IMR-90 (cell line): ENCODE data around the gene PITX3. TPM values are rescaled to one million over a fixed set of nuclear protein-coding genes. Genes with fewer than 3 reads are reported as not detected.

Experiments used
- ATAC-seq: fragments of 200-7000 bp; cut with Tn5 transposase; 2 replicates; pipeline ENCODE4 v1.9.1; 2020; ENCODE audit warnings: low read depth, mild to moderate bottlenecking, moderate library complexity
- BruUV-seq: library from RNA; stranded (reverse); fragments of 400-500 nt; replicated peaks from 2 replicates; lab custom pipeline; 2021; lab: Mats Ljungman, UMichigan
- CTCF ChIA-PET: fragments of 300-600 bp; formaldehyde crosslinking; extraction: SDS; loops from one replicate; lab custom pipeline; 2021; ENCODE audit warnings: antibody characterized with exemption; lab: Yijun Ruan, JAX
- POLR2A ChIA-PET: fragments of 300-600 bp; sonication (Branson Sonifier 250); formaldehyde crosslinking; loops from one replicate; lab custom pipeline; 2022; ENCODE audit warnings: antibody characterized with exemption; ENCODE audit not compliant: unreplicated experiment; lab: Charles Lee
- DNase-seq: peaks from one replicate; pipeline ENCODE4 v3.0.0; 2013
- H2AFZ ChIP-seq: replicated peaks from 2 replicates; pipeline ENCODE3; 2013; ENCODE audit warnings: low read length, mild to moderate bottlenecking; ENCODE audit not compliant: poor library complexity
- H2AK5ac ChIP-seq: 2 replicates; pipeline ENCODE4 v1.6.1; 2013; ENCODE audit warnings: low read depth, low read length, inconsistent platforms
- H2AK9ac ChIP-seq: replicated peaks from 2 replicates; pipeline ENCODE3; 2013; ENCODE audit warnings: mild to moderate bottlenecking, low read depth, low read length, moderate library complexity; ENCODE audit not compliant: poor library complexity
- H2BK120ac ChIP-seq: 2 replicates; pipeline ENCODE4 v1.6.1; 2013; ENCODE audit warnings: low read depth, low read length, inconsistent platforms
- H2BK15ac ChIP-seq: 3 replicates; pipeline ENCODE4 v1.6.1; 2013; ENCODE audit warnings: low read depth, low read length, inconsistent platforms
- H2BK20ac ChIP-seq: 2 replicates; pipeline ENCODE4 v1.6.1; 2013; ENCODE audit warnings: low read depth, mild to moderate bottlenecking, inconsistent platforms, low read length, moderate library complexity
- H2BK5ac ChIP-seq: 2 replicates; pipeline ENCODE4 v1.6.1; 2013; ENCODE audit warnings: mild to moderate bottlenecking, low read depth, low read length, inconsistent platforms; ENCODE audit not compliant: poor library complexity, severe bottlenecking
- H3K14ac ChIP-seq: replicated peaks from 2 replicates; pipeline ENCODE4 v1.6.1; 2013; ENCODE audit warnings: low read depth, low read length, inconsistent platforms
- H3K18ac ChIP-seq: 2 replicates; pipeline ENCODE4 v1.6.1; 2013; ENCODE audit warnings: low read depth, low read length, control low read depth
- H3K23ac ChIP-seq: 2 replicates; pipeline ENCODE4 v1.6.1; 2013; ENCODE audit warnings: low read depth, low read length, inconsistent platforms
- H3K27ac ChIP-seq: 2 replicates; pipeline ENCODE4 v1.5.1; 2013; ENCODE audit warnings: mild to moderate bottlenecking, control low read depth, low read length; ENCODE audit not compliant: insufficient read depth
- H3K27me3 ChIP-seq: 2 replicates; pipeline ENCODE4 v1.6.1; 2013; ENCODE audit warnings: low read length; ENCODE audit not compliant: control insufficient read depth, insufficient read depth
- H3K36me3 ChIP-seq: 2 replicates; pipeline ENCODE4 v1.6.1; 2013; ENCODE audit warnings: low read length, mixed read lengths; ENCODE audit not compliant: control insufficient read depth, insufficient read depth
- H3K4ac ChIP-seq: 2 replicates; pipeline ENCODE4 v1.6.1; 2013; ENCODE audit warnings: low read depth, low read length, inconsistent platforms
- H3K4me1 ChIP-seq: 2 replicates; pipeline ENCODE4 v1.6.1; 2013; ENCODE audit warnings: low read length, mixed read lengths; ENCODE audit not compliant: control insufficient read depth, insufficient read depth
- H3K4me2 ChIP-seq: 2 replicates; pipeline ENCODE4 v1.6.1; 2013; ENCODE audit warnings: low read depth, mild to moderate bottlenecking, control low read depth, low read length, moderate library complexity
- H3K4me3 ChIP-seq: 2 replicates; pipeline ENCODE4 v1.5.1; 2013; ENCODE audit warnings: low read depth, mild to moderate bottlenecking, control low read depth, low read length, moderate library complexity; ENCODE audit not compliant: insufficient read depth
- H3K56ac ChIP-seq: 2 replicates; pipeline ENCODE4 v1.6.1; 2013; ENCODE audit warnings: low read length, inconsistent platforms; ENCODE audit not compliant: insufficient read depth; ENCODE audit errors: extremely low read depth
- H3K79me1 ChIP-seq, 2 experiments: 2 replicates each; pipeline ENCODE4 v1.6.1; 2013; ENCODE audit warnings: low read length in 2 of 2, inconsistent platforms in 1 of 2, low read depth in 1 of 2
- H3K9ac ChIP-seq: 2 replicates; pipeline ENCODE4 v1.6.1; 2013; ENCODE audit warnings: low read depth, low read length, control low read depth
- H3K9me1 ChIP-seq: 2 replicates; pipeline ENCODE4 v1.6.1; 2013; ENCODE audit warnings: low read length, inconsistent platforms; ENCODE audit not compliant: insufficient read depth
- H3K9me3 ChIP-seq: 2 replicates; pipeline ENCODE4 v1.6.1; 2013; ENCODE audit warnings: low read length; ENCODE audit not compliant: control insufficient read depth, insufficient read depth
- H4K20me1 ChIP-seq: 2 replicates; pipeline ENCODE4 v1.6.1; 2013; ENCODE audit warnings: low read length, inconsistent platforms; ENCODE audit not compliant: insufficient read depth
- H4K5ac ChIP-seq: 2 replicates; pipeline ENCODE4 v1.6.1; 2013; ENCODE audit warnings: mild to moderate bottlenecking, low read depth, low read length, control low read depth
- H4K8ac ChIP-seq, 2 experiments: 2 replicates each; pipeline ENCODE4 v1.6.1; 2013; ENCODE audit warnings: low read depth in 2 of 2, low read length in 2 of 2, control low read depth in 1 of 2, inconsistent platforms in 1 of 2
- H4K91ac ChIP-seq: 2 replicates; pipeline ENCODE4 v1.6.1; 2013; ENCODE audit warnings: low read depth, low read length, inconsistent platforms; ENCODE audit not compliant: insufficient read depth
- BHLHE40 ChIP-seq: fragments of 150-350 bp; IDR thresholded peaks from 2 replicates; pipeline ENCODE4 v1.6.1; 2016; ENCODE audit warnings: mild to moderate bottlenecking, low read depth, low read length
- CEBPB ChIP-seq: IDR thresholded peaks from 2 replicates; pipeline ENCODE4 v1.6.1; 2012; ENCODE audit warnings: low read depth, low read length, improper control_type of control experiment
- CHD1 ChIP-seq: IDR thresholded peaks from 2 replicates; pipeline ENCODE4 v1.6.1; 2012; ENCODE audit warnings: low read depth, low read length, improper control_type of control experiment
- CTCF ChIP-seq: conservative IDR thresholded peaks from 2 replicates; pipeline ENCODE4 v1.5.1; 2012; ENCODE audit warnings: mild to moderate bottlenecking, low read depth, low read length, improper control_type of control experiment
- ELK1 ChIP-seq: fragments of 150-350 bp; IDR thresholded peaks from 2 replicates; pipeline ENCODE4 v1.6.1; 2016; ENCODE audit warnings: low read depth, mild to moderate bottlenecking, low read length, moderate library complexity, borderline replicate concordance
- FOS ChIP-seq: fragments of 150-350 bp; IDR thresholded peaks from 2 replicates; pipeline ENCODE4 v1.6.1; 2016; ENCODE audit warnings: low read depth, low read length
- MAFK ChIP-seq: IDR thresholded peaks from 2 replicates; pipeline ENCODE4 v1.6.1; 2012; ENCODE audit warnings: low read depth, low read length, improper control_type of control experiment
- MAZ ChIP-seq: IDR thresholded peaks from 2 replicates; pipeline ENCODE4 v1.6.1; 2012; ENCODE audit warnings: low read depth, mild to moderate bottlenecking, low read length, improper control_type of control experiment, moderate library complexity, borderline replicate concordance
- MXI1 ChIP-seq: IDR thresholded peaks from 2 replicates; pipeline ENCODE4 v1.6.1; 2012; ENCODE audit warnings: low read depth, mild to moderate bottlenecking, low read length, moderate library complexity, borderline replicate concordance
- NFE2L2 ChIP-seq: fragments of 150-350 bp; IDR thresholded peaks from 2 replicates; pipeline ENCODE4 v1.6.1; 2016; ENCODE audit warnings: low read depth, mild to moderate bottlenecking, low read length
- POLR2A ChIP-seq: IDR thresholded peaks from 2 replicates; pipeline ENCODE4 v1.6.1; 2012; ENCODE audit warnings: mild to moderate bottlenecking, low read depth, low read length
- RAD21 ChIP-seq: IDR thresholded peaks from 2 replicates; pipeline ENCODE4 v1.6.1; 2012; ENCODE audit warnings: low read length, improper control_type of control experiment
- RCOR1 ChIP-seq: IDR thresholded peaks from 2 replicates; pipeline ENCODE4 v1.6.1; 2012; ENCODE audit warnings: mild to moderate bottlenecking, low read length, improper control_type of control experiment; ENCODE audit not compliant: insufficient replicate concordance
- RFX5 ChIP-seq: IDR thresholded peaks from 2 replicates; pipeline ENCODE4 v1.8.0; 2012; ENCODE audit warnings: low read depth, mild to moderate bottlenecking, low read length, moderate library complexity
- SMC3 ChIP-seq: fragments of 150-350 bp; IDR thresholded peaks from 2 replicates; pipeline ENCODE4 v1.6.1; 2016; ENCODE audit warnings: low read depth, mild to moderate bottlenecking, antibody characterized with exemption, low read length, moderate library complexity
- USF2 ChIP-seq: fragments of 150-350 bp; IDR thresholded peaks from 2 replicates; pipeline ENCODE4 v1.6.1; 2017; ENCODE audit warnings: mild to moderate bottlenecking, antibody characterized with exemption, low read length, low read depth
- WGBS, 2 experiments: methylation state at CpG; one replicate each; pipeline versions ENCODE4 v1.1.5 to v1.1.7; 2013; ENCODE audit warnings: missing lambda C conversion rate in 2 of 2; ENCODE audit not compliant: insufficient read length in 1 of 2; ENCODE audit errors: extremely low coverage in 2 of 2; 5-methylcytosine and 5-hydroxymethylcytosine counted together
- dilution Hi-C: fragments of 300-500 bp; cut with HindIII; formaldehyde crosslinking; loops from one replicate; pipeline ENCODE4 v1.14.3; 2018; ENCODE audit warnings: low sequenced_read_pairs; ENCODE audit not compliant: unreplicated experiment
- in situ Hi-C: fragments of 300-500 bp; cut with MboI; formaldehyde crosslinking; loops from 3 replicates; pipeline ENCODE4 v1.14.3; 2019; ENCODE audit warnings: low sequenced_read_pairs, inconsistent platforms, mixed read lengths
- intact Hi-C: fragments of 100-400 bp; cut with micrococcal nuclease; formaldehyde crosslinking; loops from 2 replicates; pipeline ENCODE4 v1.10.0; 2022
- polyA plus RNA-seq, 3 experiments: library from polyadenylated mRNA; depleted of rRNA; stranded (reverse); fragments of >200 nt; gene quantifications; 2 replicates each; pipeline ENCODE4 v1.2.3, GENCODE V29; 2012; ENCODE audit warnings: low replicate concordance in 1 of 3
- total RNA-seq: library from RNA; depleted of rRNA; stranded (reverse); fragments of >200 nt; gene quantifications from 2 replicates; pipeline ENCODE4 v1.2.3, GENCODE V29; 2012

PITX3 gene
- total and polyA plus RNA-seq, 2 of the 4 experiments (the other 2 are of a cell fraction), result not detected

GRCh38 chr10:102243309-102243708 is 2.0 kb upstream of the PITX3 start:
- in situ Hi-C loops (no loop called here), intact Hi-C loops (no loop called here), dilution Hi-C loops (no loop called here)
- H2AK9ac ChIP-seq, result no peak overlapping the region
- ChIA-PET CTCF (no interaction called here), POLR2A (interaction anchor here (0.7 kb wide), 1 partner anchor 11 kb away, joined by 3 read pairs; no protein-coding TSS in a partner anchor)
- H3K4me1 ChIP-seq, result peaks cover 15% of the 10 kb centered on the region
- H3K4me2 ChIP-seq, result 0 out of 2 replicates have a peak overlapping the region, but pooled peaks have one; percentile 3
- H3K23ac ChIP-seq, result no peak overlapping the region
- peak overlapping the region; percentile 22; the same call in 1 of the 2 replicates for H2BK20ac ChIP-seq
- peak; percentile 83 for DNase-seq
- H2BK120ac ChIP-seq, result peak overlapping the region; percentile 69
- H2BK5ac ChIP-seq, result peak overlapping the region; percentile 55
- peaks cover 29% of the 10 kb centered on the region for H4K20me1 ChIP-seq
- H4K5ac ChIP-seq, result peak overlapping the region; percentile 58; the same call in 1 of the 2 replicates
- H2AFZ ChIP-seq, result no peak overlapping the region
- H3K4ac ChIP-seq, result peak overlapping the region; percentile 80
- peak overlapping the region; percentile 57; the same call in 1 of the 2 replicates for H2AK5ac ChIP-seq
- H3K9me3 ChIP-seq, result no peaks in the 10 kb centered on the region
- H4K91ac ChIP-seq, result peak overlapping the region; percentile 71
- no peak for ATAC-seq
- H4K8ac ChIP-seq, result peak overlapping the region in 1 of 2 experiments; percentile 28; a peak in 1 of 4 replicates
- H3K9me1 ChIP-seq, result peaks cover 28% of the 10 kb centered on the region
- no peak overlapping the region; the same call in 1 of the 2 replicates for H3K14ac ChIP-seq
- no peak overlapping the region for H3K27ac ChIP-seq
- H2BK15ac ChIP-seq, result peak overlapping the region; percentile 83; the same call in 2 of the 3 replicates
- TF ChIP-seq CHD1 (no peak), MXI1 (no peak), RCOR1 (no peak), MAZ (peak; percentile 54; the same call in 1 of the 2 replicates), FOS (0 out of 2 replicates have a peak, but pooled peaks have one; percentile 36), BHLHE40 (no peak), ELK1 (no peak), CTCF (no peak), RFX5 (no peak), POLR2A (no peak), SMC3 (no peak), NFE2L2 (no peak), RAD21 (no peak), MAFK (no peak), CEBPB (peak; percentile 100), USF2 (no peak)
- H3K56ac ChIP-seq, result no peak overlapping the region
- H3K4me3 ChIP-seq, result no peak overlapping the region
- H3K9ac ChIP-seq, result no peak overlapping the region
- H3K18ac ChIP-seq, result peak overlapping the region; percentile 69; the same call in 1 of the 2 replicates
- H3K79me1 ChIP-seq, result peaks cover 0 to 49% of the 10 kb centered on the region in 2 experiments; a peak in 2 of 4 replicates
- H3K36me3 ChIP-seq, result no peaks in the 10 kb centered on the region
- H3K27me3 ChIP-seq, result peaks cover 21% of the 10 kb centered on the region
- no TSS peak for BruUV-seq
- no CpG with 5 or more reads among the region's 2 CpGs for WGBS, 2 experiments
